ENCODE data around the gene FBXO45.
"Not testable (repeated sequence)": the region's sequence is repeated elsewhere in the genome, so short reads cannot be mapped to it uniquely, and the experiment has no call there.

The FBXO45 gene

DNA sequence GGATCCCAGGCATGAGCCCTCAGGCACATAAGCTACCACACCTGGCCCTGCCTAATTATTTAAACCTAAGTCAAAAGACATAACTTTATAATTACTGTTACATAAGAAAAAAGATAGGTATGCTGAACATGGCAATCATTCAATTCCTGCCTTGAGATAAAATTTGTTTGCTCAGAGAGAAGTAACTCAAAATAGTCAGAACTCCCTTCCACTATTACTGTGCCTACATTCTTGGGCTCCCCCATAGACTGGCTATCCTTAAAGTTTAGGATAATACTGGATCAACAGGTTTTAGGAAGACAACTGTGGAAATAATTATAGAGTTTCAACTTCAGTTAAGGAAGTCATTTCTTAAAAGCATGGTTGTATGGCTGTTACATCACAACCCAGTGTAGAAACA, 10.0 kb upstream of the FBXO45 start:
- DNase-seq = no peak

DNA sequence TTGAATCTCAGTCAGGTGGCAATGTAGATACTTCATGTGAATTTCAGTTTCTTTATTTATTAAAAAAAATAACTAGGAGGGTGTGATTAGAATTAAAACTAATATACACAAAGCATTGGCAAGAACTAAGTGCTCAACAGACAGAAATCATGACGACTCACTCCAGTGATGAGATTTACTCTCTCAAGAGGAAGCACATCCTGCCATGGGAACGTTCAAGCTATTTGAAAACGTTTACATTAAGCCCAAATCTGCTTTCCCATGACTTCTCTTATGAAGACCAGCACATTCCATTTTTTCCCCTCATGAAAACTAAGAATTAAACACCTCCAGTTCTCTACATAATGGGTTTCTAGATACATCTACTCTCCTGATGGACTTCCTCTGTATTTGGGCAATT, 8.6 kb upstream of the FBXO45 start:
- no peak for DNase-seq

GRCh38 chr3:196563721-196564225, 4.7 kb upstream of the FBXO45 start:
- no peak for DNase-seq

DNA sequence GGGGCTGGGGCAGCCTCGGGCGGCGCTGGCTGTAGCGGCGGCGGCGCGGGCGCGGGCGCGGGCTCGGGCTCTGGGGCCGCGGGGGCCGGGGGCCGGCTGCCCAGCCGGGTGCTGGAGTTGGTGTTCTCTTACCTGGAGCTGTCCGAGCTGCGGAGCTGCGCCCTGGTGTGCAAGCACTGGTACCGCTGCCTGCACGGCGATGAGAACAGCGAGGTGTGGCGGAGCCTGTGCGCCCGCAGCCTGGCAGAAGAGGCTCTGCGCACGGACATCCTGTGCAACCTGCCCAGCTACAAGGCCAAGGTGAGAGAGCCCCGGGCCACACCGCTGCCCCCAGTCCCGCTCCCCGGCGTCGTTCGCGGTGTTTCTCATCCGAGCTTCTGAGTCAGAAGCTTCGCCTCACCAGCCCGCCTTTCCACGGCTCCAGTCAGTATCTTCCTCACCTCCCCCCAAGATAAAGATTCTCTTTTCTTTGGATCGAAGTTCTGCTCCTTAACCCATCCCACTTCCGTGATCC, 600 bp downstream of the FBXO45 start:
- no peak for DNase-seq

- DNase-seq = not testable (repeated sequence)
Observed at GRCh38 chr3:196570332-196570731, 1.9 kb downstream of the FBXO45 start.

DNA sequence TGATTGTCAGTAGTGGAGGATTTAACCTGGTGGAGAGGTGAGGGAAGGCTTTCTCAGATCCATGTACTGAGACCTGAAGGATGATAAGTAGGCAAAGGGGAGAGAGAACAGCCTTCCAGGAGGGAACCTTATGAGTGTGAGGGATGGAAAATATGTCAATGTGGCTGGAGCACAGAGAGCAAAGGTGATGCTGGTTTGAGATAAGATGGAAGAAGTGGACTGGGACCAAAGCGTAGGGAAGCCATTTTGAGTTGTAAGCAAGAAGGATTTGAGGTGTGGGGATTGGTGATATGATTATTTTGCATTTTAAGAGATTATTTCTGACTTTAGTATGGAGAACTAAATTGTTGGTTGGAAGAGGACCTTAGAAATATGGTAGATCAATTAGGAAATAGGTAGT, 3.9 kb downstream of the FBXO45 start:
- DNase-seq = no peak

- no peak for DNase-seq
Observed at GRCh38 chr3:196585044-196585757, 16.7 kb downstream of the FBXO45 start.

- no peak for DNase-seq
Observed at GRCh38 chr3:196590279-196590678, 21.8 kb downstream of the FBXO45 start.

DNA sequence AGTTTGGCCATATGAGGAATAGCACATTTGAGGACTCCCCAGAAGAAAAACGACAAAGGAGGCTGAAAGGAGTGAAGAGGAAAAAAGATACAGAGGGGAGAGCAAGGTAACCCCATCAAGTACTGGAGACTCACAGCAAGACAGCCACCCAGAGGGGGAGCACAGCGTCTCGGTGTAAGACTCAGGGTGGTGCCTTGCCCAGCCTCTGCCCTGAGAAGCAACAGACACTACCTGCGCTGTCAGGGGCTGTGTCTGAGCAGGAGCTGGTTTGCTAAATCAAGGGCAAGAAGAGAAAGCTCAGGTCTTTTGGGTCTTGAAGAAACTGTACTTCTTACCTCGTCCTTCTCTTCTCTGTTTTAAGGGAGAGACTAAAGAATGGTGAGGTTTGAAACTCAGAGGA, 27.9 kb downstream of the FBXO45 start:
- no peak for DNase-seq

GRCh38 chr3:196597971-196598733, 29.7 kb downstream of the FBXO45 start:
- DNase-seq = peak; percentile 55

DNA sequence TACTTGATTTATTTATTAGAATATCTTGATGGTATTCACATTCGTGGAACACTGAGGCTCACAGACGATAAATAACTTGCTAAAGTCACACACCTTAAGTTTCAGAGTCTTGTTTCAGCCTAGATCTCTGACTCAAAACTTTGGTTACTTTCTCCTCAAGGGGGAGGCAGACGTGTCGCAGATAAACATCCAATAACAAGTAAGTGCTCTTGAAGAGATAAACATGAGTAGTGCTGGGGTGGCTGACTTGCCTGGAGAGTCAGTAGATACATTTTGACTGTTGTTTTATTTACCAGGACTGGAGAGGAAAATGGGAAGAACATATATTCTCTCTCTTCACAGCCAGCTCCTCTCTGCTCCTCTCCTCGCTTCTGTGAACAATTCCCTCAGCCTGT, 31.3 kb downstream of the FBXO45 start:
- no peak for DNase-seq

DNA sequence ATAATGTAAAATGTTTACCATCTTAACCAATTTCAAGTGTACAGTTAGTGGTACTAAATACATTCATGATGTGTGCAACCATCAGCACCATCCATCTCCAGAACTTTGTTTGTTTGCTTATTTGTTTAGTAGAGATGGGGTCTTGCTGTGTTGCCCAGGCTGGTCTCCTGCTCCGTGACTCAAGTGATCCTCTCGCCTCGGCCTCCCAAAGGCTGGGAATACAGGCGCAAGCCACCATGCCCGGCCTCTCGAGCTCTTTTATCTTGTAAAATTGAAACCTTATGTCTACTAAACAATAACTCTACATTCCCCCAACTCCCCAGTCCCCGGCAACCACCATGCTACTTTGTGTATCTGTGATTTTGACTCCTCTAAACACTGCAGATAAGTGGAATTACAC, 31.9 kb downstream of the FBXO45 start:
- DNase-seq = no peak

DNA sequence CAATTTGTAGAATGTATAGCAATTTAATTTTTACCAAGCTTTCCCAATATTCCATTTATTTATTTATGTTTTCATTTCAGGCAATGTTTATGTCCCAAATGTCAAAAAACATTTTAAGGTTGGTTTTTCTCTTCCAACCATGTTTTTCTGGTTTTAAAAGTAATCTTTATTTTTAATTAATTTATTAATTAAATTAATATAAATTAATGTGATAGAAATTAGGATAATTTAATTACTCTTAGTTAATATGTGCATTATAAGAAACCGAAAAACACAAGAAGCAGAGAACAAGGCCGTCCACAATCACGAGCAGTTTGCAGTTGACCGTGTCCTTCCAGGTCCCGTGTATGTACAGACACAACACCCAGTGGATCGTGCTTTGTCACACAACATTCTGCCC, 34.2 kb downstream of the FBXO45 start:
- no peak for DNase-seq

DNA sequence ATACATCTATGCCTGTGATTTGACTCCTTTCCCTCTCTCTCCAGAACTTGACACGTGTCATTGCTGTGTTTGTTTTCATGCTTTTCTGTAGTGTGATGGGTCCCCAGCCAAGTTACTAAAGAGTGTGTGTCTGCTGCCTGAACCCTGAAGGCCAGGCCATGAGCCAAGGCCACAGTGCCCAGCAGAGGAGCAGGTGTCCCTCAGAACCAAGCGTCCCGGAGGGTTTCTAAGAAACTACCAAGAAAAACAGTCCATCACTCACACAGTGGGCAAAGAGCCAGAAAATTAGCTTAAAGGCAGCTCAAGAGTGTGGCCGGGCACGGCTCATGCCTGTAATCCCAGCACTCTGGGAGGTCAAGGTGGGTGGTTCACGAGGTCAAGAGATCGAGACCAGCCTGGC, 35.2 kb downstream of the FBXO45 start:
- no peak for DNase-seq

DNA sequence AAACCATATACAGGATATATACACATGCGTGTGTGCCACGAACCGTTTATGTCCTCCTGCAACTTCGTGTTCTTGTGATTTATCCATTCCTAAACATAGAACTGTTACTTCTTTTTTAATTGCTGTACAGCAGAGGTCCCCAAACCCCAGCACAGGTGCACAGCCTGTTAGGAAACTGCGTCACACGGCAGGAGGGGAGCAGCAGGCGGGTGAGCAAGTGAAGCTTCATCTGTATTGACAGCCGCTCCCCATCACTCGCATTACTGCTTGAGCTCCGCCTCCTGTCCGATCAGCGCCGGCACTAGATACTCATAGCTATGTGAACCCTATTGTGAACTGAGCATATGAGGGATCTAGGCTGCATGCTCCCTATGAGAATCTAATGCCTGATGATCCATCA, 36.1 kb downstream of the FBXO45 start:
- DNase-seq = no peak

GRCh38 chr3:196608693-196609092, 40.2 kb downstream of the FBXO45 start:
- no peak for DNase-seq

GRCh38 chr3:196609343-196609775, 40.9 kb downstream of the FBXO45 start:
- peak; percentile 86 for DNase-seq

- DNase-seq = no peak
Observed at GRCh38 chr3:196609805-196610515, 41.5 kb downstream of the FBXO45 start.

DNA sequence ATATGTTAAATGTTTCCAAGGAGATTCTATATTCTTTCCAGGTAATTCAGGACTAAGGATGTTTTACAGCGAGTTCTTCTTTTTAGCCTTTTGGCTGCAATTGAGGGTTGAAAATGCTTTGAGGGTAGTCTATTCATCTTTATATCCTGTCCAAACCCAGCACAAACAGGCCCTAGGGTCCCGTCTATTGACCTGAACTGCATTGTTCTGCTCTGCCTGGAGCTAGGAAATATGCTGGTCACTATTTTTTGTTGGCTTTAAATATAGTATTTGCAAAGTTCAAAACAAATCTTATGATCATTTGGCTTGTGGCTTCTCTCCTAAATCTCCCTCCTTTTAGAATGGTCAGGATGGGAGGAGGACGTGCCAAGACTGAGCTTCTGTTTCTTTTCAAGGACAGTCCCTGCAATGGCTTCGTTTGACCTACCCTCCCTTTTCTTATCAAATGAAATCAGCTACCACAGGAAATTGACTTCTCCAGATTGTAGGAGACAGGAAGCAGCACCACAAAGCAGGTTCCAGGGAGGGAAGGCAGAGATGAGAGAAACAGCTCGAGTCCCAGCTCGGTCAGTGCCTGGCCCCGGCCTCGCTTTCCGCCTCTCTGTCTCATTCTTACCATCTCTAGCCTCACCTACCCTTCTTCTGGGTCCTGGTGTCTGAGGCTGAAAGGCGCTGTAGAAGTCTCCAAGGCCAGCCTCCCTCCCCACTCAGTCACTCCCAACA, 43.5 kb downstream of the FBXO45 start:
- peak; percentile 58 for DNase-seq

- DNase-seq = not testable (repeated sequence)
Observed at GRCh38 chr3:196615234-196615633, 46.8 kb downstream of the FBXO45 start.

- DNase-seq = no peak
Observed at GRCh38 chr3:196617256-196617655, 48.8 kb downstream of the FBXO45 start.

- no peak for DNase-seq
Observed at GRCh38 chr3:196619223-196619622, 50.8 kb downstream of the FBXO45 start.

- not testable (repeated sequence) for DNase-seq
Observed at GRCh38 chr3:196619627-196620026, 51.2 kb downstream of the FBXO45 start.
